GM10266 (cell line): ENCODE data around the gene MRPL36.

ENCODE experiments used
- DNase-seq: peaks from one replicate; pipeline ENCODE4 v3.0.0; 2012; ENCODE audit errors: extremely low spot score
- TF ChIP-seq, protein P1 (sequence below): IDR thresholded peaks from 2 replicates; pipeline ENCODE4 v1.5.1; 2012; ENCODE audit warnings: mild to moderate bottlenecking, low read depth; ENCODE audit not compliant: control insufficient read depth, insufficient read depth; ENCODE audit errors: missing control alignments

MRPL36 gene

DNA sequence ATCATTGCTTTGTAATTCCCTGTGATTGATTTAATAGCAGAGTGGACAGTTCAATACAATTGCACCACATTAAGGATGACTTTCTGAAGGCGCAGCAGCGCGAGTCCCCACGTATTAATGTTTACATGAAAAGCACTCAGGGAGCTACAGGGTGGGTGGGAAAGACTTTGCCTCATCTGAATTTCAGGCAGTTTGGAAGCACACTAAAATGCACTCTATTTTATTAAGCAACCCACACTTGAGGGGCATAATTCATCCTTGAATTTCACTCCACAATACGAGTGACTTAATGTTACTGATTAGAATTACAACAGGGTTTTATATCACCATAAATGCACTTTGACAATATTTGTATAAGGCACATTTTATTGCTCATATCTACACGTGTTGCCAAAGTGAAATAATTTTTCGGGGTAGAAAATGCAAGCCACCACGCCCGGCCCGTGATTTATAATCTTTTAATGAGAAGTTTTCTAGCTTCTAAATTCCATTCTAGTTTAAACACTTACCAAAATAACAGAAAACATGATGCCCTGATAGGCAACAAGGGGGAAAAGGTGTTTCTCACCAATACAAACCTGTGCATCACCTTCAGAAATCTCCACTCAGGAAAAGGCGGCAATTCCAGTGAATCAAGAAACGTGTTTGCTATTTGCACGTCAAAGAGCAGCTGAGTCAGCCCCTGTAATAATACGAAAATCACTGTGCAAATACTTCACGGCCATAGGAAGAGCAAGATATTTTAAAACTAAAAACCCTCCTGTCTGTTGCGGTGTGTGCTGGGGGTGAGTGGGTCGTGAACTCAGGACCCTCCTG, 42.6 kb upstream of the MRPL36 start:
- no peak for DNase-seq
- TF ChIP-seq, protein P1, sequence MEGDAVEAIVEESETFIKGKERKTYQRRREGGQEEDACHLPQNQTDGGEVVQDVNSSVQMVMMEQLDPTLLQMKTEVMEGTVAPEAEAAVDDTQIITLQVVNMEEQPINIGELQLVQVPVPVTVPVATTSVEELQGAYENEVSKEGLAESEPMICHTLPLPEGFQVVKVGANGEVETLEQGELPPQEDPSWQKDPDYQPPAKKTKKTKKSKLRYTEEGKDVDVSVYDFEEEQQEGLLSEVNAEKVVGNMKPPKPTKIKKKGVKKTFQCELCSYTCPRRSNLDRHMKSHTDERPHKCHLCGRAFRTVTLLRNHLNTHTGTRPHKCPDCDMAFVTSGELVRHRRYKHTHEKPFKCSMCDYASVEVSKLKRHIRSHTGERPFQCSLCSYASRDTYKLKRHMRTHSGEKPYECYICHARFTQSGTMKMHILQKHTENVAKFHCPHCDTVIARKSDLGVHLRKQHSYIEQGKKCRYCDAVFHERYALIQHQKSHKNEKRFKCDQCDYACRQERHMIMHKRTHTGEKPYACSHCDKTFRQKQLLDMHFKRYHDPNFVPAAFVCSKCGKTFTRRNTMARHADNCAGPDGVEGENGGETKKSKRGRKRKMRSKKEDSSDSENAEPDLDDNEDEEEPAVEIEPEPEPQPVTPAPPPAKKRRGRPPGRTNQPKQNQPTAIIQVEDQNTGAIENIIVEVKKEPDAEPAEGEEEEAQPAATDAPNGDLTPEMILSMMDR, result no peak

DNA sequence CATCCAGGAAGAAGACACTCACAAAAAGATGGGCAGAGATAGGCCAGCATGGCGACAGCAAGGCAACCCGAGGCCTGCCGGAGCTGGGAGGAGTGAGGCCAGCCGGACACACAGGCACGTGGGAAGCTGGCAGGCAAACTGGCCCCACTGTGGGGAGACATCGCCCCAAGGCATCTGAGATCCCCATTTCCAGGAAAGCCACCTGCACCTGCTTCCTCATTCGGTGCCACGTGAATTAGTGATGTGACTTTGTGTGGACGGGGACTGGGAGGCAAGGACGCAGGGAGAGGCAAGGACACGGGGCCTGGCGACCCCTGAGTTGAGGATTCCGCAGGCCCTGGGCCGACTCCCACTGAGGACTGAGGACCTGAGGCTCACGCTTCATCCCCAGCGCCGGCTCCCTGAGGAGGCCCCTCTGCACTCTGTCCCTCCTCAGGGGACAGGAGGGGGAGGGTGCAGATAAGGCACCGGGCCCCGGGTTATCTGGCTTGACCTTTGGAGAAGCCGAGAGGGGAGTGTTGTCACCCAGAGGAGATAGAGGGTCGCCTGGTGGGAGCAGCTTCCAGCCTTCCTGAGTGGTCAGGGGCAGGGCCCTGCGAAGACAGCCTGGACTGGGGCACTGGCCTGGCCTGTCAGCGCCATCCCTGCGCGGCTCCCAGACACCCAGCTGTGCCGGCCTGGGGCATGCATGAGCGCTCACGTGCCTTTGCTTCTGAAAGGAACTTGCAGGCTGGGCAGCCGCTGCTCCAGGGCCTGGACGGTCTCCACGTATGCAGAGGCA, 41.3 kb upstream of the MRPL36 start:
- DNase-seq, result no peak
- TF ChIP-seq, protein P1, result no peak

DNA sequence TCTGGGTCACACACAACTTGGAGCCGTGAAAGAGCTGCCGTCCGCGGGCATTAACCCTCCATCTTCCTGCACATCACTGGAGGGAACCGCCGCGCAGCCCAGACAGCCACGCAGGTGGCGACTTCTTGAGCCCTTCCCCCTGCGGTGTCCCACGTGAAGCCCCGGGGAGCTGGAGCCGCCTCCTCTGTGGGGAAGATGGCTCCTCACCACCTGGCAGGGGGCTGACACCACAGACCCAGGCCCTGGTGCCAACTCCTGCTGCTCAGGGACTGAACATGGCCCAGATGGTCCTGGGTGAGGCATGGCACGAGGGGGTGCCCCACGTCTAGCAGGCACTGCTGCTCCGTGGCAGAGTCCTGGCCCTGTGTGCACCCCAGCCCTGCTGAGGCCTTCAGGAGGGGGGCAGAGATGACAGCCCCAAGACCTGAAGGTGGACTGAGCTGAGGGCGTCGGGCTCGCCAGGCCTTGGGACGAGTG, 40.5 kb upstream of the MRPL36 start:
- TF ChIP-seq, protein P1, result no peak
- DNase-seq, result no peak

DNA sequence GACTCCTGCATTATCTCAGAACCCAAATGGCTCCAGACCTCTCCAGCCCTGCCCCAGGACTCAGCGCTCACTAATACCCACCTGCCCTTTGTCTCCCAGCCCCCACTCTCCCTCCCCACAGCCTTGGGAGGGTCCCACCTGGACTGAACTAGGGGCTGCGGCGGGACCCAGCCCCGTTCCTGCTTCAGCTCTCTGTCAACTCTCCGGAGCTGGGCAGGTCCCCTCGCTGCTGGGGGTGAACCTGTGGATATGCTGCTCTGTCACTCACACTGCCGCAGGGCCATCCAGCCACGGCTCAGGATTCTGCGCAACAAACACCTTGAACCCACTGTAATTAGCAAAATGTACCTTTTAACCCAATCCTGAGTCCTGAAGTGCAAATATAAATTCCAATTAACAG, 38.4 kb upstream of the MRPL36 start:
- TF ChIP-seq, protein P1, result no peak

DNA sequence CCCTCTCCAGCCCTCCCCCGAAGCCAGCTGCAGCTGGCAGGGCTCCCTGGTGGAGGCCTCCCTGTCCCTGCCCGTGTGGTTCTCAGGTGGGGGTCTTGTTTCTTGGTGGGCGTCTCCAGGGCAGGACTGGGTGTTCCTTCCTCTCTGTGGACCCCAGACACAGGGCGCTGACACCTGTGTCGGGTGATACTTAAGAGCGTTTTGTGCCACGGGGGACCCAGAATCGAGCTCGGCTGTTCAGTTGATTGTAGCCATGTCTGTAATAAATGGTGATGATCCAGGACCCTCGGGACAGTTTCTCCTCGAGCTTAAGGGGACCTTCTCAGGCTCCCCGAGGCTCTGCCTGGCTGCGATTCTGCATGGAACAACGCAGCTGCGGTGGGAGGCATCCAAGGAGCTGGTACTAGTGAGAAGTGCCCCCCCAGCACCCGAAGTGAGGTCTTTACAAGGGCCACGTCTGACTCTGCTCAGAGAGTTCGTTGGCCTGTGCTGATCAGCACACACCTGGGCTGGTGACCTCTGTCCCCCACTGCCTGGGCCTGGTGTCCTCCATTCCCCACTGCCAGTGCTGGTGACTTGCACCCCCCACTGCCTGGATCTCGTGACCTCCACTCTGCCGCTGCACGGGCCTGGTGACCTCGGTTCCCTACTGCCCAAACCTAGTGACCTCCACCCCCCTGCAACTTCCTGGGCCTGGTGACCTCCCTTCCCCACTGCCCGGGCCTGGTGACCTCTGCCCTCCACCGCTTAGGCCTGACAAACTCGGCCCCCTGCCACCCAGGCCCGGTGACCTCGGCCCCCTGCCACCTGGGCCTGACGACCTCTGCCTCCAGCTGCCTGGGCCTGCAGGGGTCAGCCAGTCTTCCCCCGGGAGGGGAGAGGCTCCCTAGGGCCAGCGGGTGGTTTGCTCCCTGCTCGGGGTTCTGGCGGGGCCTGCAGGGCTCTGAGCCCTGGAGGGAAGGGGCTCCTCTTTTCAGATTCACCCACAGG, 37.5 kb upstream of the MRPL36 start:
- no peak for DNase-seq
- TF ChIP-seq, protein P1, result no peak

More for the DNA sequence above, 38.4 kb upstream of the MRPL36 start:
- no peak for DNase-seq

DNA sequence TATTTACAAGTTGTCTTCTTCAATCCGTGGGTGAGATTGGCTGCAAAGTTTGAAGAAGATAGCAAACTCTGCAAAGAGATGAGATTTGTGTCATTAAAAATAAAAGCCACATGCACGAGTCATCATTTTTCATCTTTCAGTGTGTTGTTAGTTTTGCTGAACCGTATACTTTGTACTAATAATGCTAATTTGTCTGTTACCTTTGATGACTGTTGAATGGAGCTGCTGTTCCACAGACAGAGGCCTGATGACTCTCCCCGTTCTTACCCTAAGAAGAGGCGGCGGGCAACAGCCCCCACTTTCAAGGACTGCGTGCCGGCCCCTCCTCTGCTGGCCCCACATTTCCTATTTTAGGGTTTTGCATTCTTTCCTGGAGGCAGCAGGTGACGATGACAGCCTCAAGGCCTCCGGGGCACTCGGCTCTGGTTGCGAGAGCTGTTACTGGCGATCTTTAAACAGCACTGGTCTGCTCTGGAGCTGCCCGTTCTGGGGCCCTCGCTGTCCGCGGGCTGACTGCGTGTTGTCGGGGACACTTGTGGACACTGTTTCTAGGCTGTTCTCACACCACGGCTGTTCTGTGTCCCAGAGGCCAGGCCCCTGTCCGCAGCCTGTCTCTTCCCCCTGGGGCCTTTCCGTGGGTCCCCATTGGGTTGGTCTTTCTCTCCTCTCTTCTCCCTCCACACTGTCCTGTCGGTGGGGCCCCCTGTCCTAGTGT, 36.7 kb upstream of the MRPL36 start:
- TF ChIP-seq, protein P1, result no peak
- no peak for DNase-seq
